Prostate gland (tissue), 2 donors: ENCODE data around the gene HPF1. TPM values are rescaled to one million over a fixed set of nuclear protein-coding genes. Genes with fewer than 3 reads are reported as not detected.

Source experiments
- DNase-seq: peaks from one replicate; pipeline ENCODE4 v3.0.0-alpha.2; 2019; ENCODE audit warnings: low spot score
- H3K27ac ChIP-seq, 2 donors: fragments of 200-600 bp; sonication (generic); 2 replicates each; pipeline ENCODE4 v1.5.1; 2017 to 2019
- H3K27me3 ChIP-seq: fragments of 200-600 bp; sonication (generic); replicated peaks from 2 replicates; pipeline ENCODE4 v1.5.1; 2019; ENCODE audit not compliant: insufficient read depth
- H3K36me3 ChIP-seq, 2 donors: fragments of 200-600 bp; sonication (generic); 1 replicate in 1 of 2; 2 replicates in 1 of 2; pipeline versions ENCODE4 v1.5.1 to v1.8.1; 2017 to 2019
- H3K4me1 ChIP-seq: fragments of 200-600 bp; sonication (generic); replicated peaks from 2 replicates; pipeline ENCODE4 v1.5.1; 2019
- H3K4me3 ChIP-seq, 2 donors: fragments of 200-600 bp; sonication (generic); 2 replicates each; pipeline ENCODE4 v1.5.1; 2017 to 2019
- H3K9me3 ChIP-seq: fragments of 200-600 bp; sonication (generic); 2 replicates; pipeline ENCODE4 v1.5.1; 2017
- CTCF ChIP-seq, 4 experiments: fragments of 200-600 bp in 2 of 4; fragments of 450-650 bp in 2 of 4; sonication (generic) in 2 of 4; IDR thresholded peaks; 1 replicate in 3 of 4; 2 replicates in 1 of 4; pipeline ENCODE4 v1.5.1; 2016 to 2019; ENCODE audit warnings: antibody characterized with exemption in 4 of 4, mild to moderate bottlenecking in 2 of 4, moderate library complexity in 2 of 4
- POLR2A ChIP-seq: fragments of 450-650 bp; IDR thresholded peaks from one replicate; pipeline ENCODE4 v1.6.1; 2016; ENCODE audit warnings: antibody characterized with exemption, mild to moderate bottlenecking
- POLR2AphosphoS5 ChIP-seq: sonication (generic); formaldehyde crosslinking; IDR thresholded peaks from one replicate; pipeline ENCODE4 v1.6.1; 2017; ENCODE audit warnings: antibody characterized with exemption
- WGBS: methylation state at CpG from one replicate; pipeline ENCODE4 v1.1.5; 2018; 5-methylcytosine and 5-hydroxymethylcytosine counted together
- intact Hi-C: fragments of 100-400 bp; cut with DNase I; formaldehyde crosslinking; loops from one replicate; pipeline ENCODE4 v1.14.2; 2022
- total RNA-seq, 2 donors: library from RNA; depleted of rRNA; stranded (reverse); fragments of >200 nt; gene quantifications; one replicate each; pipeline ENCODE4 v1.1.0, GENCODE V29; 2016

The HPF1 gene
- total RNA-seq, 2 donors from 2014 or later = 24.5 to 48.9 TPM

- DNase-seq = no peak
- H3K9me3 ChIP-seq = no peaks in the 10 kb centered on the region
- 95% methylated on average over 2 of the region's 2 CpGs for WGBS
- H3K36me3 ChIP-seq = no peaks in the 10 kb centered on the region
- H3K4me1 ChIP-seq = no peaks in the 10 kb centered on the region
- intact Hi-C loops = no loop called here
- no peaks in the 10 kb centered on the region for H3K27me3 ChIP-seq
- no peak overlapping the region for H3K27ac ChIP-seq
- H3K4me3 ChIP-seq = no peak overlapping the region
- TF ChIP-seq POLR2AphosphoS5 (no peak), POLR2A (no peak), CTCF (IDR thresholded peaks at IDR 0.05) (no peak)
These were observed 33.5 kb downstream of the HPF1 start for GRCh38 chr4:169724260-169724659.

GRCh38 chr4:169723207-169723965, 34.4 kb downstream of the HPF1 start:
- TF ChIP-seq CTCF (IDR thresholded peaks at IDR 0.05) = no peak
- no peak for TF ChIP-seq POLR2AphosphoS5
- no peak for TF ChIP-seq POLR2A
- Histone ChIP-seq H3K27me3 (no peaks in the 10 kb centered on the region), H3K9me3 (no peaks in the 10 kb centered on the region), H3K4me1 (no peaks in the 10 kb centered on the region), H3K4me3 (no peak overlapping the region), H3K27ac (no peak overlapping the region), H3K36me3 (no peaks in the 10 kb centered on the region)
- 85% methylated on average over 9 of the region's 9 CpGs for WGBS
- intact Hi-C loops = no loop called here
- DNase-seq = no peak

- H3K27ac ChIP-seq = no peak overlapping the region
- H3K27me3 ChIP-seq = no peaks in the 10 kb centered on the region
- no peaks in the 10 kb centered on the region for H3K4me1 ChIP-seq
- no peak overlapping the region for H3K4me3 ChIP-seq
- H3K9me3 ChIP-seq = no peaks in the 10 kb centered on the region
- no peaks in the 10 kb centered on the region for H3K36me3 ChIP-seq
- no peak for DNase-seq
- intact Hi-C loops = no loop called here
- no peak for TF ChIP-seq CTCF (IDR thresholded peaks at IDR 0.05)
- TF ChIP-seq POLR2AphosphoS5 = no peak
- TF ChIP-seq POLR2A = no peak
- 89% methylated on average over 7 of the region's 7 CpGs for WGBS
These were observed 37.2 kb downstream of the HPF1 start for GRCh38 chr4:169720529-169720928.

- WGBS = 77% methylated on average over 1 of the region's 1 CpG
- no peaks in the 10 kb centered on the region for H3K27me3 ChIP-seq
- DNase-seq = no peak
- H3K4me3 ChIP-seq = no peak overlapping the region
- intact Hi-C loops = no loop called here
- no peak overlapping the region for H3K27ac ChIP-seq
- H3K4me1 ChIP-seq = no peaks in the 10 kb centered on the region
- H3K36me3 ChIP-seq = no peaks in the 10 kb centered on the region
- no peaks in the 10 kb centered on the region for H3K9me3 ChIP-seq
- TF ChIP-seq CTCF (IDR thresholded peaks at IDR 0.05) (no peak), POLR2AphosphoS5 (no peak), POLR2A (no peak)
These were observed 41.1 kb downstream of the HPF1 start for GRCh38 chr4:169716677-169717076.

- WGBS = 95% methylated on average over 2 of the region's 2 CpGs
- intact Hi-C loops = no loop called here
- no peak for TF ChIP-seq POLR2AphosphoS5
- TF ChIP-seq CTCF (IDR thresholded peaks at IDR 0.05) = no peak
- no peak for TF ChIP-seq POLR2A
- Histone ChIP-seq H3K4me1 (no peaks in the 10 kb centered on the region), H3K27ac (no peak overlapping the region), H3K9me3 (no peaks in the 10 kb centered on the region), H3K36me3 (no peaks in the 10 kb centered on the region), H3K27me3 (no peaks in the 10 kb centered on the region), H3K4me3 (no peak overlapping the region)
- DNase-seq = no peak
These were observed 41.9 kb downstream of the HPF1 start for GRCh38 chr4:169715826-169716225.
